GM18498 (cell line): Measurements from ENCODE around the gene RANBP3.
"Not testable (repeated sequence)": the region's sequence is repeated elsewhere in the genome, so short reads cannot be mapped to it uniquely, and the experiment has no call there.

Experiments used
- ATAC-seq: cut with Tn5 transposase; IDR thresholded peaks from one replicate; pipeline ENCODE4 v1.9.1; 2021; ENCODE audit warnings: mild to moderate bottlenecking, moderate library complexity; ENCODE audit not compliant: unreplicated experiment

The RANBP3 gene

GRCh38 chr19:5987077-5987818 is 9.3 kb upstream of the RANBP3 start:
- no peak for ATAC-seq

- ATAC-seq: not testable (repeated sequence)
Observed at GRCh38 chr19:5985837-5986236, 7.9 kb upstream of the RANBP3 start.

- ATAC-seq: no peak
Observed at GRCh38 chr19:5985098-5985783, 7.3 kb upstream of the RANBP3 start.

GRCh38 chr19:5984600-5984999 is 6.7 kb upstream of the RANBP3 start:
- ATAC-seq: no peak

- ATAC-seq: no peak
Observed at GRCh38 chr19:5983367-5983955, 5.5 kb upstream of the RANBP3 start.

- ATAC-seq: no peak
Observed at GRCh38 chr19:5978606-5979552, 939 bp upstream of the RANBP3 start.

- no peak for ATAC-seq
Observed at GRCh38 chr19:5977222-5977784, 637 bp downstream of the RANBP3 start.

- no peak for ATAC-seq
Observed at GRCh38 chr19:5976768-5977167, 1.2 kb downstream of the RANBP3 start.

GRCh38 chr19:5975388-5975728 is 2.6 kb downstream of the RANBP3 start:
- no peak for ATAC-seq

GRCh38 chr19:5974721-5975387 is 3.1 kb downstream of the RANBP3 start:
- ATAC-seq: no peak

GRCh38 chr19:5973867-5974635 is 3.9 kb downstream of the RANBP3 start:
- no peak for ATAC-seq

GRCh38 chr19:5973376-5973775 is 4.6 kb downstream of the RANBP3 start:
- no peak for ATAC-seq

- ATAC-seq: no peak
Observed at GRCh38 chr19:5972355-5972731, 5.6 kb downstream of the RANBP3 start.

- no peak for ATAC-seq
Observed at GRCh38 chr19:5971714-5972354, 6.1 kb downstream of the RANBP3 start.

GRCh38 chr19:5969476-5969875 is 8.5 kb downstream of the RANBP3 start:
- no peak for ATAC-seq

- ATAC-seq: no peak
Observed at GRCh38 chr19:5968431-5969373, 9.2 kb downstream of the RANBP3 start.

GRCh38 chr19:5967994-5968430 is 9.9 kb downstream of the RANBP3 start:
- peak; percentile 52 for ATAC-seq

GRCh38 chr19:5967571-5967970 is 10.4 kb downstream of the RANBP3 start:
- no peak for ATAC-seq
